Nephron (organoid): ENCODE results near the gene PABPN1L.

Experiments used
- H3K27ac Mint-ChIP-seq, 3 experiments: 2 replicates each; pipeline ENCODE4 v1.8.0; 2020; ENCODE audit warnings: mixed read lengths in 3 of 3, mild to moderate bottlenecking in 2 of 3, moderate library complexity in 1 of 3
- H3K27me3 Mint-ChIP-seq: 2 replicates; pipeline ENCODE4 v1.8.0; 2021; ENCODE audit warnings: low read depth, mild to moderate bottlenecking, moderate library complexity, mixed read lengths
- H3K36me3 Mint-ChIP-seq: 2 replicates; pipeline ENCODE4 v1.8.0; 2020; ENCODE audit warnings: low read depth, mixed read lengths
- H3K4me1 Mint-ChIP-seq: 2 replicates; pipeline ENCODE4 v1.8.0; 2020; ENCODE audit warnings: mixed read lengths
- H3K4me3 Mint-ChIP-seq, 3 experiments: 2 replicates each; pipeline ENCODE4 v1.8.0; 2020; ENCODE audit warnings: mild to moderate bottlenecking in 3 of 3, mixed read lengths in 3 of 3, moderate library complexity in 2 of 3
- H3K9me3 Mint-ChIP-seq: 2 replicates; pipeline ENCODE4 v1.8.0; 2020; ENCODE audit warnings: mixed read lengths
- CTCF ChIP-seq, 3 experiments: fragments of 200-600 bp; sonication (generic); IDR thresholded peaks; one replicate each; pipeline ENCODE4 v1.5.0; 2021; ENCODE audit warnings: antibody characterized with exemption in 3 of 3; ENCODE audit not compliant: unreplicated experiment in 3 of 3

Gene PABPN1L

GRCh38 chr16:88908307-88908706, 41.8 kb upstream of the PABPN1L start:
- H3K27ac Mint-ChIP-seq = no peak overlapping the region
- no peak for TF ChIP-seq CTCF (IDR thresholded peaks at IDR 0.05; ENCODE audit: unreplicated experiment in 3 of 3)
- H3K36me3 Mint-ChIP-seq = no peaks in the 10 kb centered on the region
- no peaks in the 10 kb centered on the region for H3K9me3 Mint-ChIP-seq
- peaks cover 7% of the 10 kb centered on the region for H3K27me3 Mint-ChIP-seq
- no peak overlapping the region for H3K4me3 Mint-ChIP-seq
- H3K4me1 Mint-ChIP-seq = peaks cover 11% of the 10 kb centered on the region

- H3K27me3 Mint-ChIP-seq = peaks cover 7% of the 10 kb centered on the region
- no peak overlapping the region for H3K27ac Mint-ChIP-seq
- no peak for TF ChIP-seq CTCF (IDR thresholded peaks at IDR 0.05; ENCODE audit: unreplicated experiment in 3 of 3)
- peaks cover 15% of the 10 kb centered on the region for H3K4me1 Mint-ChIP-seq
- H3K9me3 Mint-ChIP-seq = no peaks in the 10 kb centered on the region
- H3K4me3 Mint-ChIP-seq = no peak overlapping the region
- H3K36me3 Mint-ChIP-seq = no peaks in the 10 kb centered on the region
Observed at GRCh38 chr16:88907768-88908167, 41.3 kb upstream of the PABPN1L start.

GRCh38 chr16:88906535-88907105, 40.2 kb upstream of the PABPN1L start:
- Mint-ChIP-seq H3K9me3 (no peaks in the 10 kb centered on the region), H3K36me3 (no peaks in the 10 kb centered on the region), H3K27me3 (peaks cover 7% of the 10 kb centered on the region), H3K4me3 (no peak overlapping the region), H3K27ac (no peak overlapping the region), H3K4me1 (peaks cover 10% of the 10 kb centered on the region)
- TF ChIP-seq CTCF (IDR thresholded peaks at IDR 0.05; ENCODE audit: unreplicated experiment in 3 of 3) = no peak

GRCh38 chr16:88906020-88906419, 39.6 kb upstream of the PABPN1L start:
- Mint-ChIP-seq H3K36me3 (no peaks in the 10 kb centered on the region), H3K27ac (no peak overlapping the region), H3K9me3 (no peaks in the 10 kb centered on the region), H3K27me3 (peaks cover 7% of the 10 kb centered on the region), H3K4me1 (peaks cover 10% of the 10 kb centered on the region), H3K4me3 (no peak overlapping the region)
- no peak for TF ChIP-seq CTCF (IDR thresholded peaks at IDR 0.05; ENCODE audit: unreplicated experiment in 3 of 3)

GRCh38 chr16:88905563-88905962, 39.1 kb upstream of the PABPN1L start:
- Mint-ChIP-seq H3K36me3 (no peaks in the 10 kb centered on the region), H3K27ac (no peak overlapping the region), H3K4me3 (no peak overlapping the region), H3K4me1 (peaks cover 10% of the 10 kb centered on the region), H3K27me3 (peaks cover 6% of the 10 kb centered on the region), H3K9me3 (no peaks in the 10 kb centered on the region)
- no peak for TF ChIP-seq CTCF (IDR thresholded peaks at IDR 0.05; ENCODE audit: unreplicated experiment in 3 of 3)

GRCh38 chr16:88904676-88905365, 38.4 kb upstream of the PABPN1L start:
- peaks cover 5% of the 10 kb centered on the region for H3K4me1 Mint-ChIP-seq
- H3K4me3 Mint-ChIP-seq = no peak overlapping the region
- no peaks in the 10 kb centered on the region for H3K27me3 Mint-ChIP-seq
- TF ChIP-seq CTCF (IDR thresholded peaks at IDR 0.05; ENCODE audit: unreplicated experiment in 3 of 3) = no peak
- no peak overlapping the region for H3K27ac Mint-ChIP-seq
- H3K9me3 Mint-ChIP-seq = no peaks in the 10 kb centered on the region
- no peaks in the 10 kb centered on the region for H3K36me3 Mint-ChIP-seq
